ENCODE results near the gene MPG.

DNA sequence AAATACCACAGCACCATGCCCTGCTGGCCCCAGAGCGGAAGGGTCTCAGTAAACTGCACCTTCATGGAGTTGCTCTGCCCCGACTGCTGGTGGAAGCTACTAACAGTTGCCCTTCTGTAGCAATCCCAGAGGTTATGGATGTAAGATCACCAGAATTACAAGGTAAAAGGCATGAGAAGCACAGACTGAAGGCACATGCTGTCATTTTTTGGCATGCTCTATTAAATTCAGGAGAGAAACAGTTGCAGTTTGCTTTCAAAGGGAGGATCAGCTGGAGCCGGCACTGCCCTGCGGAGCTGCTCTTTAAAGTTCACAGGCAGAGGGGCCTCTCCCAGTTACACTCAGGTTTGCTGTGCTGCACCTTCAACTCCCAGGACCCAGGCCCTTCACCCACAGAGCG lies 41.3 kb downstream of the MPG start:
- TF ChIP-seq, protein P1, sequence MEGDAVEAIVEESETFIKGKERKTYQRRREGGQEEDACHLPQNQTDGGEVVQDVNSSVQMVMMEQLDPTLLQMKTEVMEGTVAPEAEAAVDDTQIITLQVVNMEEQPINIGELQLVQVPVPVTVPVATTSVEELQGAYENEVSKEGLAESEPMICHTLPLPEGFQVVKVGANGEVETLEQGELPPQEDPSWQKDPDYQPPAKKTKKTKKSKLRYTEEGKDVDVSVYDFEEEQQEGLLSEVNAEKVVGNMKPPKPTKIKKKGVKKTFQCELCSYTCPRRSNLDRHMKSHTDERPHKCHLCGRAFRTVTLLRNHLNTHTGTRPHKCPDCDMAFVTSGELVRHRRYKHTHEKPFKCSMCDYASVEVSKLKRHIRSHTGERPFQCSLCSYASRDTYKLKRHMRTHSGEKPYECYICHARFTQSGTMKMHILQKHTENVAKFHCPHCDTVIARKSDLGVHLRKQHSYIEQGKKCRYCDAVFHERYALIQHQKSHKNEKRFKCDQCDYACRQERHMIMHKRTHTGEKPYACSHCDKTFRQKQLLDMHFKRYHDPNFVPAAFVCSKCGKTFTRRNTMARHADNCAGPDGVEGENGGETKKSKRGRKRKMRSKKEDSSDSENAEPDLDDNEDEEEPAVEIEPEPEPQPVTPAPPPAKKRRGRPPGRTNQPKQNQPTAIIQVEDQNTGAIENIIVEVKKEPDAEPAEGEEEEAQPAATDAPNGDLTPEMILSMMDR (IDR thresholded peaks at IDR 0.05) = no peak
- TF ChIP-seq EZH2 (IDR thresholded peaks at IDR 0.05; ENCODE audit: borderline replicate concordance, insufficient read depth, low read depth, low read length, poor library complexity, severe bottlenecking) = no peak
